GM18508 (cell line): ENCODE measurements around the gene AKR1B1.

Source experiments
- ATAC-seq: cut with Tn5 transposase; IDR thresholded peaks from one replicate; pipeline ENCODE4 v1.9.1; 2021; ENCODE audit warnings: moderate number of reproducible peaks; ENCODE audit not compliant: insufficient read depth, unreplicated experiment

Gene AKR1B1

DNA sequence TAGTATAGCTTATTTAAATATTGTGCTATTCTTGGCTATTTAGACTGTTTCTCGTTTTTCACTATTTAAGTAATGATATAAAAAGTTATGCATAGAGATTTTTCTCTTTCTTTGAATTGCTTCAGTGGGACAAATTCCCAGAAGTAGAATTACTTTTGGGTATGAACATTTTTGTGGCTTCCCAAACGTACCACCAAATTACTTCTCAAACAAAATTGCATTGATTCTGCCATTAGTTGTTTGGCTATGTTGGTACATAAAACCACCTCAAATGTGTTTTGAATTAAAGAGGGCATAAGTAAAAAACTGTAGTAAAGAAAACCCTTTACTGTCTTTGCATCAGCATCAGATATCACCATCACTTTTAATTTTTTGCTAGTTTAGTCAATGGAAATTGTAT, 31.0 kb downstream of the AKR1B1 start:
- no peak for ATAC-seq

DNA sequence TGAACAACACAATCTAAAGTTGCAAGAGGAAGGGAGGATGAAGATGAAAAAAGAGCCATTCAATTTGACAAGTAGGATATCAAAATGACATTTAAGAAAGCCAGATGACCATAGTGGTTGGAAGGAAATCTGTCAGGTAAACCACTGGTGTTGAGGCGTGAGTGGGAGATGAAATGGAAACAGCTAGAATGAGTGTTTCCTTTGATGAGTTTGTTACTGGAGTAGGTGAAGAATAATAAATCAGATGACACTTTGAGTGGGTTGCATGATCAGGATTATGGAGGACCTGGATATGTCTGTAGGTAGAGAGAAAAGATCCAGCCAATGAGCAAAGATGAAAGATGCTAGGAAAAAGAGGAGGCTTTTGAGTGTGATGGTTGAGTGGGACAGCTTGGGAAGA, 33.1 kb downstream of the AKR1B1 start:
- no peak for ATAC-seq

DNA sequence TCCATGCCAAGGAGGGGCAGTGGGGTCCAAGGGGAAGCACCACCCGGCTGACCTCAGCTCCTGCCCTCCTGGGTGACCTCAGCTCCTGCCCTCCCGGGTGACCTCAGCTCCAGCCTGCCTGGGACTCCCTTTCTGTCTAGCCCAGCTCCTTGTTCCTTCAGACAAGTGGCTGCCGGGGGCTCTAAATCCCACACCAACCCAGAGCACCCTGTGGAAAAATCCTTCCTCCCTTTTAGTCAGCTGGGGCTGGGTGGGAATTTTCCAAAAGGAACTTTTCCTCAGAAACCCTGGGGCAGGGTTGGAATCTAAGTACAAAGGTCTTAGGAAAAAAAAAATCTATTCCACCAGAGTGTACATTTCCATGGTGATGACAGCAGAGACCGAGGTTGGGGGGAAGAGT, 36.3 kb downstream of the AKR1B1 start:
- no peak for ATAC-seq

DNA sequence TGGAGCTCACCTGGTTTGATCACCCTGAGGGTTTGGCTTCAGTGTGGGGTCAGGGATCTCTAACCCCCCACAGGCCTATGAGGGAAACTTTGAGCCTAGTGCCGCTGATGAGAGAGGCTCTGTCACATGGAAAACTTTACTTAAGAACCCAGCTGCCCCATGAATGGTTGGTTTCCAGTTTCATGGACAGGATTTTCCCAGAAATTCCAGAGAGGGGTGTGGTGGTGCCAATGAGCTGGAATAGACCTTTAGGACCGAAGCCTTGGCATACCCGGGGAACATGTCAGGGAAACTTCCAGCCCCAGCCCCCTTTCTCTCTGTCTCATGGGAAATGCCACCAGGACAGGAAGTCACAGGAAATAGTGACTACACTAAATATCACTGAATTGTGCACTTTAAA, 36.9 kb downstream of the AKR1B1 start:
- no peak for ATAC-seq

DNA sequence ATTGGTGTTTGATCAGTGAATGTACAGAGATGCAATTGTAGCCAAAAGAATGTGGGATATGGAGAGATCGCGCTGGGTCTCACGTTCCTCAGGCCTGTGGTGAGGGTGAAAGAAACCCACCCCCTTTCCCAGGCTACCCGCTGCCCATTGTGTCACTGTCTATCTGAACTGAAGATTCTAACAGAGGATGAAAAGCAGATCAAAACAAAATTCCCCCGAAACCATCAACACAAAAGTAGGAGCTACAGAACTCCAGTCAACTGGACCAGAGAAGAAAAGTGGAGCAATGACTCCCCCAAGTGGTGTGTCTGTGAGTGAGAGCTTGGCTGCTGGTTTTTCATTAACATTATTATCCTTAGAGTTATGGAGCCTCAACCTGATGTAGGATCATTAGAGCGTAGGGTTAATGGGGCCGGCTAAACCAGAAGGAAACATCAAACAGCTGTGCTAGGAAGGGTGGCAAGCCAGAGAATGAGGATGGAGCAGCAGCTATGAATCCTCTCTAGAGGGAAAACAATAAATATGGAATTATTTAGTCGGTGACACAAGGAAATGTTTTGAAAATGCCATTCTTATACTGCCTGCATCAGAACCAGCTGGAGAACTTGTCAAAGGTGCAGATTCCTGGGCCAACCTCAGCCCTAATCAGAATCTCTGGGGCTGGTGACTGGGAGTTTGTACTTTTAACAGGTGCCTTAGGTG, 38.3 kb downstream of the AKR1B1 start:
- ATAC-seq, result no peak

DNA sequence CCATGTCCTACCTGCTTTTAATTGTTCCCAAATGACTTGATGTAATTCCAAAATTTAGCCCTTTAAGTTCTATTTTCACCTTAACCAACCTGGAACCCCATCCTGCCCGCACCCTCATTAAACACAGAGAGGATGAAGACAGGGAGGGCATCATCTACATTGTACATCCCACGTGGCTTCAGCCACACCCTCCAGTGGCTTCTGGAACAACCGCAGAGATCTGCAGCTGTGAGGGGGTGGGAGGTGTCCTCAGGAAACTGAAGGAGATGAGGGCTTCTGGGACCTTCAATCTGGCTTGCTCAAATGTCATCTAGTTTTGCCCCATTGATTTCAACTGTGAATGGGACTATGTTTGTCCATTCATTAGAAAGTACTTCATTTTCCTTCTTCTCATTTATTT, 39.0 kb downstream of the AKR1B1 start:
- ATAC-seq, result no peak

DNA sequence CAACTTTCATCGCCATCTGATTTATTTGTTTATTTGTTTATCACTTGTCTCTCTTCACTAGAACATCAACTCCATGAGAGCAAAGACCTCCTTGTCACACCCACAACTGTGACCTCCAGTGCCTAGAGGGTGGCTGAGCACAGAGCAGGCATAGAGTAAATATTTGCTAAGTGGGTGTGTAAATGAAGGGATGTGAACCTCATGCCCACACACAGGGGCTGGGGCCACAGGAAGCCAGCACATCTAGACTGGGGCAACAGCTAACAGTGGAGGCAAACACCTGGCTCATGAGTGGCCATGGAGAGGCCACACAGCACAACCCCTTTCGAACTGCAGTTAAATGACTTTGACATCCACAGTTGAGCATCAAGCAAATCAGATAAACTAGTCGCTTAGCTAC, 39.8 kb downstream of the AKR1B1 start:
- ATAC-seq, result no peak

DNA sequence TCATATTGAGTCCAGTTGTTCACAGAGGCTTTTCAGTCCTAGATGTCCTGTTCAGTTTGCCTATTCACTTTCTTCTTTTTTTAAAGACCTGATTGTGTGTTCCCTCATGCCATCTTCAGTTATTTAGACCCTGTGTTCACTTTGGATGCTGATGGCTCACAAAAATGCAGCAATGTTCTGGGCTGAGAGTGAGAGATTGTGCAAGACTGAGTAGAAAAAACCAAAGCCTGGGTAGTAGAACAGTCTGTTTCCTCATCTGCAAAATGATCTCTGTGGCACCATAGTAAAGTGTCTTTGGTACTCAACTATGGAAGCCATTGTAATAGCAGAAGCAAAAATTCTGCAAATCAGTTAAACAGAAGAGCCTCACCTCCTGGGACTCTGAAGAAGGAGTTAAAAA, 43.2 kb downstream of the AKR1B1 start:
- no peak for ATAC-seq

DNA sequence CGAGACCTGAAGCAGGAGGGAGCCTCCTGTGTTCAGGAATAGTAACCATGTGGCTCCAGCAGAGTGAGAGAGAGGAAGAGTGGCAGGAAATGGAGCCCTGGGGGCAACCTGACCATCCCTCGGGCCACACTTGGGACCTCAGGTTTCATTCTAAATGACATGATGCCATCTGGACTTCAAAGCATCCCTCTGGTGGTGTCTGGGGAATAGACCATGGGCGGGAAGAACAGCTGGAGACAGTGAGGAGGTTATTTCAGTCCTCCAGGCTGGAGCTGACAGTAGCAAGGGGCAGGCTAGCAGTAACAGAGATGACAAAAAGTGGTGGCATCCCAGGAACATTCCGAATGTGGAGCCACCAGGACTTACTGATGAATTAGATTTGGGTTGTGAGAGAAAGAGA, 44.8 kb downstream of the AKR1B1 start:
- ATAC-seq, result no peak

DNA sequence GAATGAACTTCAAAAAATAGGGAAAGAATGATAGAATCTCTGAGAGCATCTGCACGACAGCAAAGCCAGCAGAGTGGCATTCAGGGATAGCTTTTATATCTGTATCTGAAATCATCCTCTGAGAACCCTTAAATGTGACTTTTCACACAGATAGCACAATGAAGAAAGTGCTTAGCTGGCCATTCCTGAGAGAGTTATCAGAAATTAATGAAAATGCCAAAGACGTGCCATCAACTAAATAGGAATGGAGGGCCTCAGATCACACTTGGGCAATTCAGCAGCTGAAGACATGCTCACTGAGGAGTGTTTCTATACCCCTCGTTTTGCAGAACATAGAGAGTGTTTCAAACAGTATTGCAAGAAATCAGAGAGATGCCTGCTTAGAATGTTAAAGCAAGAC, 51.6 kb downstream of the AKR1B1 start:
- no peak for ATAC-seq

DNA sequence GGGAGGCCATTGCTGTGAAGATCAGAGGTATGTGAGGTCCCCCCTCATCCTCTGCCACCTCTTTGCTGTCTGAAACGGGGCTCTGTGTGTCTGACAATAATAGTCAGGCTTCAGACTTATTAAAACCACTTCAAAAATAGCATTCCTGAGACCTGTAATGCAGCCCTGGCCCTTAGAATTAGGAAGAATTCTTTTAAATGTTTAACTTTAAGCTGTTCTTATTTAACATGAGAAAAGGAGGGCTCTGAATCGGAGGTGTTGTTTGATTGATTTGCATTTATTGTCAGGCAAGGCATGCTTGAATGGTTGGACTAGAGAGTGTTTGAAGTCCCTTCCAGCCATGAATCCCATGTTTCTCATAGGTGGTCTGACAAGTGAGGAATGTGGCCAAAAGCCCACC, 52.5 kb downstream of the AKR1B1 start:
- no peak for ATAC-seq

DNA sequence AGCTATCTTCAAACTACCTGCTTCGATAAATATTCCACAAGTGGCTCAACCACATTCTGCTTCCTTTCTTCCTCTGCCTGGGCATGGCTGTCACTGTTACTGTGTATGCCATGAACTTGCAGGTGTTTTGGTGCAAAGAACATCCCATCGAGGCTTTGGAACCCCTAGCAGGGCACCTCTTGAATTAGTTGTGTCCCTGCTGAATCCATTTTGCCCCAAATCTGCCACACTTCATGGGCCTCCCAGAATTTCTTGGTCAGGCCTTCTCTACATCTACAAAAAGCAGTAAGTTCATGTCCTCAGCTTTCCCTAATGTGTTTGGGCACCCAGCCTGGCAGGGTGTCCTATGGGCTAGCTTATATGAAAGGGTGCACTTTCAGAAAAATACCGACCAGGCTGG, 53.6 kb downstream of the AKR1B1 start:
- ATAC-seq, result no peak

DNA sequence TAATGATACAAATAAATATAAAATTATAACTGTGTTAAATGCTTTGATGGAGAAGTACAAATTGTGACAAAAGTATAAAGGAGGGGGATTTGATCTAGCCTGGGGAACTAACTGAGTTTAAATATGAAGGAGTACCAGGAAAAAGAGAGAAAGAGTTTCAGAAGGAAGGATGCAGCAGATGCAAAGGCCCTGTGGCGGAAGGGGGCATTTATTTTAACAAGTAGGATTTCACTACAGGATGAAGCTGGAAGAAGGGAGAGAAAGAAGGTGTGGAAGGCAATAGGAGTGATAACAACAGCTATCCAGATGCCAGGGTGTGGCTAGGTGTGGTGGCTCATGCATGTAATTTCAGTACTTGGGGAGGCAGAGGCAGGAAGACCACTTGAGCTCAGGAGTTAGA, 55.8 kb downstream of the AKR1B1 start:
- ATAC-seq, result no peak

DNA sequence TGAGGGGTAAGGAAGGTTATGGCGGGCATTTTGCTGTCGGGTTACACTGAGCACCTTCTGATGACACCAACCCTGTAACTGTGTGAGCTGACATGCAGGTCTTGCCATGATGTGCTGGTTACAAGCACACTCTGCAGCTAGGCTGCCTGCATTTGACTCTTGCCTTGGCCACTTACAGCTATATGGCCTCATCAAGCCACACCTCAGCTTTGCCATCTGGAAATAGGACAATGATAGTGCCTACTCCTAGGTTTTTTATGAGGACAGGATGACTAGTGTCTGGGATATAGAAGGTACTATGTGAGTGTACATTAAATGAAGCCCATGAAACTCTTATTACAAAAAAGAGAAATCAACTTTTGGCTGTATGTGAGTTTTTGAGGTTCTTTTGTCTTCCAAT, 58.0 kb downstream of the AKR1B1 start:
- no peak for ATAC-seq

DNA sequence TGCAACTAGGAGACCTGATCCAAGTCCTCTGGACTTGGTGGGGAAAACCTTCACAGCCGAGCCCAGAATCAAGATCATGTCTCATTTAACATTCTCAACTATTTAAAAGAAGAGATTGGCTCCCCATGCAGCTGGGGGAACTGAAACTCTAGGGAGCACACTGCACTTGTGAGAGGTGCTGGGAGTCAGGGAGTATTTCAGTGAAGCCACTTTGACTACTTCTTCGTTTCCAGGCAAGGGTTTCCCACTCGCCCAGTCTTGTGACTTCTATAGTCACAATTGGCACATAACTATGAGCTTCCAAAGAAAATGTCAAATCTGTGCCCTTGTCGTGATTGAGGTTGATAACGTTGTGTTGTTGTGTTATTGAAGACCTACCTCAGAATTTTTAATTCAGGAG, 62.9 kb downstream of the AKR1B1 start:
- ATAC-seq, result no peak

DNA sequence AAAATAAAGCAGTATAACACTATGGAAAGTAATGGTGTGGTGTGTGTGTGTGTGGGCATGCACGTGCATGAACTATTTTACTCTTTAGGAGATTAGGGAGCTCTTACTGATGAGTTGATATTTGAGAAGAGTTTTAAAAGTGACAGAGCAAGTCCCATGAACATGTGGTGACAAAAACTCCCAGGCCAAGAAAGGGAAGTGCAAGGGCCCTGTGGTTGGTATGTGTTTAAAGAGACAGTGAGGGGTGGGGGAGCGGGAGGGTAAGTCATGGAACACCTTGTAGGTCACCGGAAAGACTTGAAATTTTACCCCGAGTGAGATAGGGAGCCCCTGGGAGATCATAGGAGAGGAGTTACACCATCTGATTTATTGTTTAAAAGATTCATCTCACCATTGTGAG, 63.3 kb downstream of the AKR1B1 start:
- no peak for ATAC-seq

DNA sequence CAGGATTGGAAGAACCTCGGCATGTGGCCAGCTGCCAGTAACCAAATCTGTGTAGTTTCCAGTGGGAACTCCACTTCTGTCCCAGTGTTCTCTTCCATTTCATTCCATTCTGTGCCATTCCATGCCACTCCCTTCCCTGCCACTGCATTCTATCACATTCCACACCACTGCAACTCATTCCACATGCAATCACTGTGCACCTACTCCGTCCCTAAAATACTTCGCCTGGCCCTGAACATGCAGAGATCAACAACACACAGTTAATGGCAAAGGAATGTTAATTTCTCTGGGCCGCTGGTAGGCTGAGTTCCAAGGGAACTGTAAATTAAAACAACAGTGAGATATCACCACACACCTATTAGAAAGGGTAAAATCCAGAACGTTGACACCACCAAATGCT, 64.8 kb downstream of the AKR1B1 start:
- no peak for ATAC-seq
